Umbilical cord (tissue), 2 donors: ENCODE data around the gene MFSD2B. TPM values are rescaled to one million over a fixed set of nuclear protein-coding genes. Genes with fewer than 3 reads are reported as not detected.

Experiments
- DNase-seq: peaks from one replicate; pipeline ENCODE4 v3.0.0-alpha.2; 2015; ENCODE audit warnings: low spot score
- total RNA-seq: library from RNA; depleted of rRNA; stranded (reverse); fragments of >200 nt; gene quantifications from one replicate; pipeline ENCODE4 v1.2.3, GENCODE V29; 2014; ENCODE audit warnings: low replicate concordance; ENCODE audit not compliant: insufficient read depth

Gene MFSD2B
- total RNA-seq, 1 donor from 2014 or later: 0.48 TPM

GRCh38 chr2:24050041-24050979 lies 40.4 kb downstream of the MFSD2B start:
- peak; percentile 22 for DNase-seq

- no peak for DNase-seq
Observed at GRCh38 chr2:24051833-24052232, 41.9 kb downstream of the MFSD2B start.

GRCh38 chr2:24052951-24053350 lies 43.1 kb downstream of the MFSD2B start:
- no peak for DNase-seq

GRCh38 chr2:24054366-24055010 lies 44.6 kb downstream of the MFSD2B start:
- no peak for DNase-seq

- DNase-seq: no peak
Observed at GRCh38 chr2:24055750-24056149, 45.9 kb downstream of the MFSD2B start.

GRCh38 chr2:24058564-24059271 lies 48.8 kb downstream of the MFSD2B start:
- DNase-seq: no peak

- no peak for DNase-seq
Observed at GRCh38 chr2:24065341-24065740, 55.5 kb downstream of the MFSD2B start.

GRCh38 chr2:24072259-24072658 lies 62.4 kb downstream of the MFSD2B start:
- no peak for DNase-seq

GRCh38 chr2:24073816-24074215 lies 63.9 kb downstream of the MFSD2B start:
- DNase-seq: no peak

- DNase-seq: no peak
Observed at GRCh38 chr2:24075259-24075658, 65.4 kb downstream of the MFSD2B start.

Other genes starting within 250 kb of the MFSD2B start
- 21.4 TPM for gene ATAD2B, start 83.0 kb upstream of the MFSD2B start, total RNA-seq
- gene UBXN2A, start 69.6 kb upstream of the MFSD2B start, total RNA-seq: 15.4 TPM
- 12.5 TPM for gene WDCP, start 37.3 kb downstream of the MFSD2B start, total RNA-seq
- not detected for gene FKBP1B, start 39.7 kb downstream of the MFSD2B start, total RNA-seq
- gene SF3B6, start 66.2 kb downstream of the MFSD2B start, total RNA-seq: 127 TPM
- gene TP53I3, start 74.7 kb downstream of the MFSD2B start, total RNA-seq: 12.3 TPM
- gene PFN4, start 113.2 kb downstream of the MFSD2B start, total RNA-seq: not detected
- 63.1 TPM for gene FAM228B, start 113.4 kb downstream of the MFSD2B start, total RNA-seq
- not detected for gene FAM228A, start 165.0 kb downstream of the MFSD2B start, total RNA-seq